Stimulated activated CD4-positive, alpha-beta T cell treated with anti-CD3 and anti-CD28 coated beads, Interleukin-4, amount 100 ng/mL, for 4 hours (primary cell): ENCODE data around the gene ANGEL2.

Source experiments
- DNase-seq, 2 experiments: peaks; one replicate each; pipeline ENCODE4 v3.0.0-alpha.2; 2020

ANGEL2 gene

GRCh38 chr1:212950243-212951125 lies 65.2 kb downstream of the ANGEL2 start, which contains the start of gene VASH2:
Gene VASH2, plus strand, starts transcription at chr1:212950541. Its CDS starts 1,002 bp downstream, at chr1:212951543.
- DNase-seq = peak; percentile 61 to 62

GRCh38 chr1:212949771-212950170 lies 65.9 kb downstream of the ANGEL2 start:
- DNase-seq = no peak

- DNase-seq = no peak
Observed at GRCh38 chr1:212946872-212947271, 68.8 kb downstream of the ANGEL2 start.

GRCh38 chr1:212945463-212946160 lies 70.1 kb downstream of the ANGEL2 start:
- DNase-seq = no peak

- DNase-seq = no peak
Observed at GRCh38 chr1:212945056-212945455, 70.6 kb downstream of the ANGEL2 start.

- DNase-seq = no peak
Observed at GRCh38 chr1:212944229-212944901, 71.3 kb downstream of the ANGEL2 start.

GRCh38 chr1:212943393-212943710 lies 72.3 kb downstream of the ANGEL2 start:
- DNase-seq = no peak

GRCh38 chr1:212942679-212943392 lies 72.8 kb downstream of the ANGEL2 start:
- DNase-seq = no peak
